Activated naive CD8-positive, alpha-beta T cell treated with anti-CD3 and anti-CD28 coated beads, Interleukin-2, amount 50 U/mL, for 24 hours (primary cell): ENCODE data around the gene SAA4.
"Not testable (repeated sequence)": the region's sequence is repeated elsewhere in the genome, so short reads cannot be mapped to it uniquely, and the experiment has no call there.

ENCODE experiments used
- ATAC-seq: fragments of 150-1000 bp; cut with Tn5 transposase; one replicate; pipeline ENCODE4 v1.10.0; 2021
- DNase-seq: peaks from one replicate; pipeline ENCODE4 v3.0.0; 2021
- H3K27ac Mint-ChIP-seq: one replicate; pipeline ENCODE4 v1.8.0; 2021; ENCODE audit warnings: mild to moderate bottlenecking, mixed read lengths
- H3K27me3 Mint-ChIP-seq: one replicate; pipeline ENCODE4 v1.8.0; 2021; ENCODE audit warnings: mixed read lengths
- H3K36me3 Mint-ChIP-seq: one replicate; pipeline ENCODE4 v1.8.0; 2021; ENCODE audit warnings: low read depth, mixed read lengths
- H3K4me1 Mint-ChIP-seq: one replicate; pipeline ENCODE4 v1.8.0; 2021; ENCODE audit warnings: mixed read lengths
- H3K4me3 Mint-ChIP-seq: one replicate; pipeline ENCODE4 v1.8.0; 2021; ENCODE audit warnings: mild to moderate bottlenecking, moderate library complexity, mixed read lengths
- H3K9me3 Mint-ChIP-seq: one replicate; pipeline ENCODE4 v1.8.0; 2021; ENCODE audit warnings: mixed read lengths

The SAA4 gene

GRCh38 chr11:18229501-18229900, 7.1 kb downstream of the SAA4 start:
- ATAC-seq (no peak), DNase-seq (no peak)
- Mint-ChIP-seq H3K27ac (no peak overlapping the region), H3K27me3 (peaks cover 3% of the 10 kb centered on the region), H3K9me3 (no peaks in the 10 kb centered on the region), H3K4me3 (no peak overlapping the region), H3K36me3 (no peaks in the 10 kb centered on the region), H3K4me1 (no peaks in the 10 kb centered on the region)

- H3K27ac Mint-ChIP-seq, result no peak overlapping the region
- ATAC-seq, result no peak
Measured at GRCh38 chr11:18225913-18226312, 10.7 kb downstream of the SAA4 start.

GRCh38 chr11:18223591-18224387, 12.8 kb downstream of the SAA4 start:
- no peaks in the 10 kb centered on the region for H3K36me3 Mint-ChIP-seq
- H3K27ac Mint-ChIP-seq, result no peak overlapping the region
- H3K4me3 Mint-ChIP-seq, result no peak overlapping the region
- no peaks in the 10 kb centered on the region for H3K4me1 Mint-ChIP-seq
- peaks cover 2% of the 10 kb centered on the region for H3K27me3 Mint-ChIP-seq
- no peak for DNase-seq
- H3K9me3 Mint-ChIP-seq, result no peaks in the 10 kb centered on the region
- ATAC-seq, result no peak

More at GRCh38 chr11:18225913-18226312, 10.7 kb downstream of the SAA4 start:
- no peak for DNase-seq
- Mint-ChIP-seq H3K4me3 (no peak overlapping the region), H3K27me3 (peaks cover 2% of the 10 kb centered on the region), H3K36me3 (no peaks in the 10 kb centered on the region), H3K9me3 (no peaks in the 10 kb centered on the region), H3K4me1 (no peaks in the 10 kb centered on the region)

GRCh38 chr11:18222814-18223421, 13.7 kb downstream of the SAA4 start:
- Mint-ChIP-seq H3K27ac (no peak overlapping the region), H3K4me1 (no peaks in the 10 kb centered on the region), H3K9me3 (no peaks in the 10 kb centered on the region), H3K27me3 (peaks cover 2% of the 10 kb centered on the region), H3K36me3 (no peaks in the 10 kb centered on the region), H3K4me3 (no peak overlapping the region)
- DNase-seq, result no peak
- ATAC-seq, result no peak

- H3K27me3 Mint-ChIP-seq, result peaks cover 11% of the 10 kb centered on the region
- no peaks in the 10 kb centered on the region for H3K36me3 Mint-ChIP-seq
- no peaks in the 10 kb centered on the region for H3K9me3 Mint-ChIP-seq
- no peak overlapping the region for H3K4me3 Mint-ChIP-seq
- H3K4me1 Mint-ChIP-seq, result no peaks in the 10 kb centered on the region
- no peak overlapping the region for H3K27ac Mint-ChIP-seq
- ATAC-seq (no peak), DNase-seq (no peak)
Measured at GRCh38 chr11:18221274-18221876, 15.2 kb downstream of the SAA4 start.

- DNase-seq (no peak), ATAC-seq (no peak)
- Mint-ChIP-seq H3K27me3 (peaks cover 52% of the 10 kb centered on the region), H3K4me3 (no peak overlapping the region), H3K9me3 (no peaks in the 10 kb centered on the region), H3K36me3 (no peaks in the 10 kb centered on the region), H3K4me1 (no peaks in the 10 kb centered on the region), H3K27ac (no peak overlapping the region)
Measured at GRCh38 chr11:18209058-18209457, 27.5 kb downstream of the SAA4 start.

GRCh38 chr11:18204771-18205170, 31.8 kb downstream of the SAA4 start:
- no peaks in the 10 kb centered on the region for H3K4me1 Mint-ChIP-seq
- no peaks in the 10 kb centered on the region for H3K9me3 Mint-ChIP-seq
- ATAC-seq (no peak), DNase-seq (no peak)
- H3K27me3 Mint-ChIP-seq, result peaks cover 55% of the 10 kb centered on the region
- H3K36me3 Mint-ChIP-seq, result no peaks in the 10 kb centered on the region
- H3K4me3 Mint-ChIP-seq, result no peak overlapping the region
- no peak overlapping the region for H3K27ac Mint-ChIP-seq

GRCh38 chr11:18204220-18204619, 32.4 kb downstream of the SAA4 start:
- ATAC-seq (no peak), DNase-seq (no peak)
- Mint-ChIP-seq H3K4me1 (no peaks in the 10 kb centered on the region), H3K4me3 (no peak overlapping the region), H3K27me3 (peaks cover 51% of the 10 kb centered on the region), H3K9me3 (no peaks in the 10 kb centered on the region), H3K27ac (no peak overlapping the region), H3K36me3 (no peaks in the 10 kb centered on the region)

GRCh38 chr11:18203723-18204122, 32.9 kb downstream of the SAA4 start:
- Mint-ChIP-seq H3K27ac (no peak overlapping the region), H3K4me3 (no peak overlapping the region), H3K27me3 (peaks cover 48% of the 10 kb centered on the region), H3K36me3 (no peaks in the 10 kb centered on the region), H3K4me1 (no peaks in the 10 kb centered on the region), H3K9me3 (no peaks in the 10 kb centered on the region)
- ATAC-seq, result peak; percentile 63
- DNase-seq, result no peak

GRCh38 chr11:18197738-18198137, 38.9 kb downstream of the SAA4 start:
- not testable (repeated sequence) for H3K4me1 Mint-ChIP-seq, H3K36me3 Mint-ChIP-seq

GRCh38 chr11:18196532-18196931, 40.1 kb downstream of the SAA4 start:
- ATAC-seq (no peak), DNase-seq (no peak)
- H3K27me3 Mint-ChIP-seq, result peaks cover 19% of the 10 kb centered on the region
- H3K4me3 Mint-ChIP-seq, result no peak overlapping the region
- H3K4me1 Mint-ChIP-seq, result no peaks in the 10 kb centered on the region
- no peaks in the 10 kb centered on the region for H3K9me3 Mint-ChIP-seq
- H3K36me3 Mint-ChIP-seq, result no peaks in the 10 kb centered on the region
- no peak overlapping the region for H3K27ac Mint-ChIP-seq

More at GRCh38 chr11:18197738-18198137, 38.9 kb downstream of the SAA4 start:
- H3K9me3 Mint-ChIP-seq, H3K27ac Mint-ChIP-seq, DNase-seq, ATAC-seq, H3K4me3 Mint-ChIP-seq: not testable (repeated sequence)
- peaks cover 19% of the 10 kb centered on the region for H3K27me3 Mint-ChIP-seq

- Mint-ChIP-seq H3K4me3 (no peak overlapping the region), H3K27ac (no peak overlapping the region), H3K9me3 (no peaks in the 10 kb centered on the region), H3K27me3 (peaks cover 8% of the 10 kb centered on the region), H3K36me3 (no peaks in the 10 kb centered on the region), H3K4me1 (no peaks in the 10 kb centered on the region)
- no peak for ATAC-seq
- DNase-seq, result no peak
Measured at GRCh38 chr11:18193010-18193409, 43.6 kb downstream of the SAA4 start.

GRCh38 chr11:18191376-18191775, 45.2 kb downstream of the SAA4 start:
- Mint-ChIP-seq H3K4me1 (no peaks in the 10 kb centered on the region), H3K27me3 (peaks cover 9% of the 10 kb centered on the region), H3K4me3 (no peak overlapping the region), H3K9me3 (peaks cover 4% of the 10 kb centered on the region), H3K36me3 (no peaks in the 10 kb centered on the region), H3K27ac (no peak overlapping the region)
- ATAC-seq (no peak), DNase-seq (no peak)

GRCh38 chr11:18189476-18190245, 46.9 kb downstream of the SAA4 start:
- not testable (repeated sequence) for DNase-seq, H3K4me3 Mint-ChIP-seq, H3K4me1 Mint-ChIP-seq, H3K9me3 Mint-ChIP-seq, ATAC-seq, H3K36me3 Mint-ChIP-seq, H3K27ac Mint-ChIP-seq
- H3K27me3 Mint-ChIP-seq, result peaks cover 13% of the 10 kb centered on the region
